Caco-2 (cell line): Measurements from ENCODE around the gene UNKL. TPM values are rescaled to one million over a fixed set of nuclear protein-coding genes. Genes with fewer than 3 reads are reported as not detected.

Experiments used
- BruUV-seq: library from RNA; stranded (reverse); fragments of 400-500 nt; replicated peaks from 2 replicates; lab custom pipeline; 2021; lab: Mats Ljungman, UMichigan
- CTCF ChIA-PET: fragments of 300-600 bp; sonication (Branson Sonifier 250); formaldehyde crosslinking; loops from one replicate; lab custom pipeline; 2022; ENCODE audit warnings: antibody characterized with exemption; lab: Charles Lee
- POLR2A ChIA-PET: fragments of 300-600 bp; sonication (Branson Sonifier 250); formaldehyde crosslinking; loops from one replicate; lab custom pipeline; 2022; ENCODE audit warnings: antibody characterized with exemption; lab: Charles Lee
- DNase-seq, 2 experiments: peaks; one replicate each; pipeline versions ENCODE4 v3.0.0 to v3.0.0-alpha.2; 2020 to 2022
- H3K27me3 ChIP-seq: replicated peaks from 2 replicates; pipeline ENCODE4 v1.6.0; 2011; ENCODE audit warnings: low read length; ENCODE audit not compliant: control insufficient read depth, insufficient read depth
- H3K36me3 ChIP-seq: 2 replicates; pipeline ENCODE4 v1.5.1; 2011; ENCODE audit warnings: low read length; ENCODE audit not compliant: control insufficient read depth, insufficient read depth
- H3K4me1 ChIP-seq: fragments of 250-450 bp; sonication (Bioruptor Pico); 2 replicates; pipeline ENCODE4 v1.5.1; 2020; ENCODE audit warnings: mild to moderate bottlenecking
- H3K4me3 ChIP-seq: 2 replicates; pipeline ENCODE4 v1.5.1; 2011; ENCODE audit warnings: low read depth, mild to moderate bottlenecking, control low read depth, low read length
- H3K9me3 ChIP-seq: fragments of 250-450 bp; sonication (Bioruptor Pico); 2 replicates; pipeline ENCODE4 v1.5.1; 2020; ENCODE audit warnings: mild to moderate bottlenecking, moderate library complexity
- H3K27ac Mint-ChIP-seq: one replicate; pipeline ENCODE4 v1.8.0; 2022; ENCODE audit warnings: mixed read lengths; ENCODE audit not compliant: unreplicated experiment
- H3K27me3 Mint-ChIP-seq: one replicate; pipeline ENCODE4 v1.8.0; 2022; ENCODE audit warnings: mixed read lengths; ENCODE audit not compliant: insufficient read depth, unreplicated experiment
- H3K36me3 Mint-ChIP-seq: one replicate; pipeline ENCODE4 v1.8.0; 2022; ENCODE audit warnings: mild to moderate bottlenecking, mixed read lengths; ENCODE audit not compliant: insufficient read depth, unreplicated experiment
- H3K4me1 Mint-ChIP-seq: one replicate; pipeline ENCODE4 v1.8.0; 2022; ENCODE audit warnings: low read depth, mixed read lengths; ENCODE audit not compliant: unreplicated experiment
- H3K4me3 Mint-ChIP-seq: one replicate; pipeline ENCODE4 v1.8.0; 2022; ENCODE audit warnings: mild to moderate bottlenecking, moderate library complexity, mixed read lengths; ENCODE audit not compliant: unreplicated experiment
- H3K9me3 Mint-ChIP-seq: one replicate; pipeline ENCODE4 v1.8.0; 2022; ENCODE audit warnings: mixed read lengths; ENCODE audit not compliant: unreplicated experiment
- CTCF ChIP-seq, 2 experiments: fragments of 200-600 bp in 1 of 2; IDR thresholded peaks; 1 replicate in 1 of 2; 2 replicates in 1 of 2; pipeline versions ENCODE4 v1.5.1 to v1.8.0; 2011 to 2022; ENCODE audit warnings: antibody characterized with exemption in 1 of 2, control low read depth in 1 of 2, inconsistent platforms in 1 of 2, low read depth in 1 of 2, low read length in 1 of 2, mild to moderate bottlenecking in 1 of 2, moderate library complexity in 1 of 2; ENCODE audit not compliant: insufficient read depth in 1 of 2, severe bottlenecking in 1 of 2, unreplicated experiment in 1 of 2
- intact Hi-C: fragments of 100-400 bp; cut with micrococcal nuclease; formaldehyde crosslinking; loops from one replicate; pipeline ENCODE4 v1.10.0; 2022; ENCODE audit not compliant: unreplicated experiment
- total RNA-seq: library from RNA; stranded (reverse); gene quantifications from 2 replicates; pipeline ENCODE4 v1.2.3, GENCODE V29; 2022

UNKL gene
- total RNA-seq, 1 experiment from 2014 or later = 31.2 TPM

DNA sequence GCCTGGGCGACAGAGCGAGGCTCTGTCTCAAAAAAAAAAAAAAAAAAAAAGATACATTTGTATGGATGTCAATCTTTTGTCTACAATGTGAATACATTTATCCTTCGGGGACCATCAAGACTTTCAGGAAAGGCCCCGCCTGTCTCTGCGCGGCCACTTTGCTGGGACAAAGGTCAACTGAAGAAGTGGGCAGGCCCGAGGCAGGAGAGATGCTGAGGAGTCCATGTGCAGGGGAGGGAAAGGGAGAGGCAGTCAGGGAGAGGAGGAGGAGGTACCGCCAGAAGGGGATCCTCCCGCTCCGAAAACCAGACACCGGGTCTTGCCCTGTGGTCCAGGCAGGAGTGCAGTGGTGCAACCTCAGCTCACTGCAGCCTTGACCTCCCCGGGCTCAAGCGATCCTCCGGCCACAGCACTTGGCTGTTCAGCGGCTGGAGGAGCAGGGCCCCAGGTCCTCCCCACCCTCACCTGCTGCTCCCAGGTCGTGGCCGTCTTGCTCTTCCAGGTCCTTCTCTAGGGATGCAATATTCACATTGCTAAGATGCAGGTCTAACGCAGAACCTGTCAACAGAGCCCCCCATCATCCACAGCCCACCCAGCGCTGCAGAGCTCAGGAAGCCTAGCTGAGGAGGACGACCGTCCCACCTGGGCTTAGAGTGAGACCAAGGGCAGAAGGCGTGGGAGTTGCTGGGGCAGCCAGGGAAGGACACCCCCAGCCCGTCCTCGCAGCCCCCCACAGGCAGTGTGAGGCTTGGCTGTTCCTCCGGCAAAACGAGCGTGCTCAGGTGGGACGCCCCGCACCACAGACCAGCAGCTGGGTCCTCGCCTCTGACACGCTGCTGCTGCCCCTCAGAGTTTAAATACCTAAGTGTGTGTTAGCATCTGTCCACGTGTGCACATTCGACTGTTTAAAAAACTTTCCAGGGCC lies 43.2 kb downstream of the UNKL start:
- no peaks in the 10 kb centered on the region for H3K4me1 Mint-ChIP-seq
- intact Hi-C loops = no loop called here
- H3K9me3 ChIP-seq = no peaks in the 10 kb centered on the region
- H3K36me3 ChIP-seq = no peaks in the 10 kb centered on the region
- peaks cover 47% of the 10 kb centered on the region for H3K36me3 Mint-ChIP-seq
- no peak for TF ChIP-seq CTCF (IDR thresholded peaks at IDR 0.05; ENCODE audit: insufficient read depth in 1 of 2, low read depth in 1 of 2, low read length in 1 of 2, severe bottlenecking in 1 of 2, unreplicated experiment in 1 of 2)
- no peaks in the 10 kb centered on the region for H3K9me3 Mint-ChIP-seq
- DNase-seq = no peak
- H3K4me1 ChIP-seq = no peaks in the 10 kb centered on the region
- ChIA-PET POLR2A (no interaction called here), CTCF (interaction anchor here (0.7 kb wide), 1 partner anchor 12 kb away, joined by 5 read pairs; no protein-coding TSS in a partner anchor)
- H3K27ac Mint-ChIP-seq = no peak overlapping the region
- H3K27me3 Mint-ChIP-seq = no peaks in the 10 kb centered on the region
- H3K4me3 Mint-ChIP-seq = no peak overlapping the region
- no peak overlapping the region for H3K4me3 ChIP-seq
- BruUV-seq = no TSS peak
- no peaks in the 10 kb centered on the region for H3K27me3 ChIP-seq

DNA sequence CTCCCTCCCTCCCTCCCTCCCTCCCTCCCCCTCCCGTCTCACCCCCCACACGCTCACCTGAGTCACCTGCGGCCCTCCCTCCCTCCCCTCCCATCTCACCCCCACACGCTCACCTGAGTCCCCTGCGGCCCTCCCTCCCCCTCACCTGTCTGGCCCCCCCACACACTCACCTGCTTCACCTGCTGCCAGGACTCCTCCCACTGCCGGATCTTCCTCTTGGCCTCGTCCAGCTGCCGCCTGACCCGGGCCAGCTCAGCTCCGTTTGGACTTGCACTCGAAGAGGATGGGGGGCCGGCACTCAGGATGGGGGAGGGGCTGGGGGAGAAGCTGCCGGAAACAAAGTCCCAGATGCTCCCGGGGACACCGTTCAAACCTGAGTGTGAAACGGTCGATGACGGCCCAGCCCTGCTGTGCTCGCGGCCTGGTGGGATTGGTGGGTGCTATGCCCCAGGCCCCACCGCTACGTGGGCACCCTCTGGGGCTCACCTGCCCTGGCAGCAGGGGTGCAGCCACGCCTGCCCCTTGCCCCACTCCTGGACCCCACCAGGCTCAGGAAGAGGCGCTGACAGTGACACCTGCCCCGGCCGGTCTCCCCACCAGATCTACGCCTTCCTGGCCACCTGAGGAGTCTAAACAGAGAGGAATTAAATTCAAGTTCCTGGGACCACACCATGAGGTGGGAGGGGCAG lies 46.9 kb downstream of the UNKL start:
- Histone ChIP-seq H3K4me1 (no peaks in the 10 kb centered on the region), H3K36me3 (peaks cover under 1% of the 10 kb centered on the region; the same call in 1 of the 2 replicates), H3K27me3 (no peaks in the 10 kb centered on the region), H3K9me3 (no peaks in the 10 kb centered on the region), H3K4me3 (no peak overlapping the region)
- Mint-ChIP-seq H3K9me3 (no peaks in the 10 kb centered on the region), H3K36me3 (peaks cover 68% of the 10 kb centered on the region), H3K27ac (no peak overlapping the region), H3K27me3 (no peaks in the 10 kb centered on the region), H3K4me3 (no peak overlapping the region), H3K4me1 (no peaks in the 10 kb centered on the region)
- TF ChIP-seq CTCF (IDR thresholded peaks at IDR 0.05; ENCODE audit: insufficient read depth in 1 of 2, low read depth in 1 of 2, low read length in 1 of 2, severe bottlenecking in 1 of 2, unreplicated experiment in 1 of 2) = no peak
- no peak for DNase-seq
- BruUV-seq = no TSS peak
- CTCF ChIA-PET = no interaction called here
- intact Hi-C loops = no loop called here
- POLR2A ChIA-PET = no interaction called here

DNA sequence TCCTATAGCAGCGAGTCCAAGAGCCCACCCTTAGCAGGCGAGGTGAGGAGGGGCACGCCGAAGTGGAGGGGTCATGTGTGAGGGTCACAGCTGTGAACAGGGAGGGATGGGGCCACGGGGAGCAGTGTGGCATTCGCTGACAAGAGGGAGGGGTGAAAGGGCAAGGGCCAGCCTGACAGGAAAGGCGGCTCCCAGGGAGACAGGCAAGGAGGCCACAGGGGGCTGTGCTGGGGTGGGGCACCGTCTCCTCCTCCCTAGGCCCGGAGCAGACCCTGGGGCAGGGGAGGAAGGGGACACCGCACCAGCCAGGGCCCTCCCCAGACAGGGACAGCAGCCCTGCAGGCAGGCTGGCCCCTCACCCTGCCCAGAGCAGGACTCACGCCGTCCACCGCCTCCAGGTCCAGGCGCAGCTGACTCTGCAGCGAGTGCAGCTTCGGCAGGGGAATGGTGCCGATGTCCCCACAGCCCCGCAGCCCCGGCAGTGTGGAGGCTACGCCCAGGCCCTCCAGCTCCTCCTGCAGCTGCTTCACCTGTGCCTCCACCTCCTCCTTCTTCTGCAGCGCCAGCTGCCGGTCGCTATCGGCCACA lies 47.7 kb downstream of the UNKL start:
- Mint-ChIP-seq H3K27ac (no peak overlapping the region), H3K4me3 (no peak overlapping the region), H3K27me3 (no peaks in the 10 kb centered on the region), H3K36me3 (peaks cover 69% of the 10 kb centered on the region), H3K9me3 (no peaks in the 10 kb centered on the region), H3K4me1 (no peaks in the 10 kb centered on the region)
- no TSS peak for BruUV-seq
- TF ChIP-seq CTCF (IDR thresholded peaks at IDR 0.05; ENCODE audit: insufficient read depth in 1 of 2, low read depth in 1 of 2, low read length in 1 of 2, severe bottlenecking in 1 of 2, unreplicated experiment in 1 of 2) = no peak
- H3K4me3 ChIP-seq = no peak overlapping the region
- ChIA-PET POLR2A (no interaction called here), CTCF (no interaction called here)
- no peaks in the 10 kb centered on the region for H3K4me1 ChIP-seq
- H3K27me3 ChIP-seq = no peaks in the 10 kb centered on the region
- H3K36me3 ChIP-seq = peaks cover 3% of the 10 kb centered on the region
- intact Hi-C loops = no loop called here
- no peaks in the 10 kb centered on the region for H3K9me3 ChIP-seq
- DNase-seq = no peak
